ENCODE results near the gene DUSP22.
"Not testable (repeated sequence)": the region's sequence is repeated elsewhere in the genome, so short reads cannot be mapped to it uniquely, and the experiment has no call there.

Gene DUSP22

GRCh38 chr6:369559-370431, 77.5 kb downstream of the DUSP22 start:
- H3K27me3 ChIP-seq (ENCODE audit: insufficient read depth, low read length): peaks cover 79% of the 10 kb centered on the region

GRCh38 chr6:370555-370954, 78.3 kb downstream of the DUSP22 start:
- no peak overlapping the region for H3K4me3 ChIP-seq (ENCODE audit: low read depth, low read length)
- no peaks in the 10 kb centered on the region for H3K36me3 ChIP-seq (ENCODE audit: insufficient read depth, low read length)
- no peak overlapping the region for H3K27ac ChIP-seq (ENCODE audit: low read depth, low read length)
- H3K27me3 ChIP-seq (ENCODE audit: insufficient read depth, low read length): peaks cover 77% of the 10 kb centered on the region
- no peak overlapping the region for H2AFZ ChIP-seq (ENCODE audit: low read length, unreplicated experiment)
- H3K79me2 ChIP-seq (ENCODE audit: control insufficient read depth, insufficient read depth, low read length, unreplicated experiment): no peaks in the 10 kb centered on the region
- H3K4me1 ChIP-seq (ENCODE audit: control insufficient read depth, insufficient read depth, low read length, unreplicated experiment): no peaks in the 10 kb centered on the region

More at GRCh38 chr6:369559-370431, 77.5 kb downstream of the DUSP22 start:
- Histone ChIP-seq H3K4me3 (ENCODE audit: low read depth, low read length) (no peak overlapping the region), H3K4me1 (ENCODE audit: control insufficient read depth, insufficient read depth, low read length, unreplicated experiment) (no peaks in the 10 kb centered on the region), H3K36me3 (ENCODE audit: insufficient read depth, low read length) (no peaks in the 10 kb centered on the region), H2AFZ (ENCODE audit: low read length, unreplicated experiment) (no peak overlapping the region), H3K79me2 (ENCODE audit: control insufficient read depth, insufficient read depth, low read length, unreplicated experiment) (no peaks in the 10 kb centered on the region), H3K27ac (ENCODE audit: low read depth, low read length) (no peak overlapping the region)

- not testable (repeated sequence) for H3K4me3 ChIP-seq (ENCODE audit: low read depth, low read length); H3K79me2 ChIP-seq (ENCODE audit: control insufficient read depth, insufficient read depth, low read length, unreplicated experiment); H3K36me3 ChIP-seq (ENCODE audit: insufficient read depth, low read length); H3K4me1 ChIP-seq (ENCODE audit: control insufficient read depth, insufficient read depth, low read length, unreplicated experiment); H3K27ac ChIP-seq (ENCODE audit: low read depth, low read length); H2AFZ ChIP-seq (ENCODE audit: low read length, unreplicated experiment)
- peaks cover 69% of the 10 kb centered on the region for H3K27me3 ChIP-seq (ENCODE audit: insufficient read depth, low read length)
Observed at GRCh38 chr6:371851-372250, 79.6 kb downstream of the DUSP22 start.

- Histone ChIP-seq H3K36me3 (ENCODE audit: insufficient read depth, low read length) (no peaks in the 10 kb centered on the region), H3K4me3 (ENCODE audit: low read depth, low read length) (no peak overlapping the region), H3K27me3 (ENCODE audit: insufficient read depth, low read length) (peaks cover 67% of the 10 kb centered on the region), H3K79me2 (ENCODE audit: control insufficient read depth, insufficient read depth, low read length, unreplicated experiment) (no peaks in the 10 kb centered on the region), H3K4me1 (ENCODE audit: control insufficient read depth, insufficient read depth, low read length, unreplicated experiment) (no peaks in the 10 kb centered on the region), H3K27ac (ENCODE audit: low read depth, low read length) (no peak overlapping the region), H2AFZ (ENCODE audit: low read length, unreplicated experiment) (no peak overlapping the region)
Observed at GRCh38 chr6:372336-372911, 80.1 kb downstream of the DUSP22 start.

GRCh38 chr6:373031-373430, 80.7 kb downstream of the DUSP22 start:
- H2AFZ ChIP-seq (ENCODE audit: low read length, unreplicated experiment): no peak overlapping the region
- no peaks in the 10 kb centered on the region for H3K4me1 ChIP-seq (ENCODE audit: control insufficient read depth, insufficient read depth, low read length, unreplicated experiment)
- no peaks in the 10 kb centered on the region for H3K79me2 ChIP-seq (ENCODE audit: control insufficient read depth, insufficient read depth, low read length, unreplicated experiment)
- H3K4me3 ChIP-seq (ENCODE audit: low read depth, low read length): no peak overlapping the region
- H3K27me3 ChIP-seq (ENCODE audit: insufficient read depth, low read length): peaks cover 61% of the 10 kb centered on the region
- no peak overlapping the region for H3K27ac ChIP-seq (ENCODE audit: low read depth, low read length)
- no peaks in the 10 kb centered on the region for H3K36me3 ChIP-seq (ENCODE audit: insufficient read depth, low read length)

- no peaks in the 10 kb centered on the region for H3K79me2 ChIP-seq (ENCODE audit: control insufficient read depth, insufficient read depth, low read length, unreplicated experiment)
- peaks cover 53% of the 10 kb centered on the region for H3K27me3 ChIP-seq (ENCODE audit: insufficient read depth, low read length)
- H3K36me3 ChIP-seq (ENCODE audit: insufficient read depth, low read length): no peaks in the 10 kb centered on the region
- H2AFZ ChIP-seq (ENCODE audit: low read length, unreplicated experiment): no peak overlapping the region
- H3K4me3 ChIP-seq (ENCODE audit: low read depth, low read length): no peak overlapping the region
- H3K4me1 ChIP-seq (ENCODE audit: control insufficient read depth, insufficient read depth, low read length, unreplicated experiment): no peaks in the 10 kb centered on the region
- no peak overlapping the region for H3K27ac ChIP-seq (ENCODE audit: low read depth, low read length)
Observed at GRCh38 chr6:373773-374724, 81.8 kb downstream of the DUSP22 start.

GRCh38 chr6:374956-375355, 82.7 kb downstream of the DUSP22 start:
- peaks cover 44% of the 10 kb centered on the region for H3K27me3 ChIP-seq (ENCODE audit: insufficient read depth, low read length)
- no peaks in the 10 kb centered on the region for H3K79me2 ChIP-seq (ENCODE audit: control insufficient read depth, insufficient read depth, low read length, unreplicated experiment)
- H2AFZ ChIP-seq (ENCODE audit: low read length, unreplicated experiment): no peak overlapping the region

GRCh38 chr6:376827-377640, 84.7 kb downstream of the DUSP22 start:
- no peak overlapping the region for H2AFZ ChIP-seq (ENCODE audit: low read length, unreplicated experiment)
- H3K36me3 ChIP-seq (ENCODE audit: insufficient read depth, low read length): no peaks in the 10 kb centered on the region
- H3K27ac ChIP-seq (ENCODE audit: low read depth, low read length): no peak overlapping the region
- H3K79me2 ChIP-seq (ENCODE audit: control insufficient read depth, insufficient read depth, low read length, unreplicated experiment): no peaks in the 10 kb centered on the region
- no peaks in the 10 kb centered on the region for H3K4me1 ChIP-seq (ENCODE audit: control insufficient read depth, insufficient read depth, low read length, unreplicated experiment)
- peaks cover 53% of the 10 kb centered on the region for H3K27me3 ChIP-seq (ENCODE audit: insufficient read depth, low read length)
- H3K4me3 ChIP-seq (ENCODE audit: low read depth, low read length): no peak overlapping the region

More at GRCh38 chr6:374956-375355, 82.7 kb downstream of the DUSP22 start:
- Histone ChIP-seq H3K36me3 (ENCODE audit: insufficient read depth, low read length) (no peaks in the 10 kb centered on the region), H3K27ac (ENCODE audit: low read depth, low read length) (no peak overlapping the region), H3K4me1 (ENCODE audit: control insufficient read depth, insufficient read depth, low read length, unreplicated experiment) (no peaks in the 10 kb centered on the region), H3K4me3 (ENCODE audit: low read depth, low read length) (no peak overlapping the region)

- H3K27ac ChIP-seq (ENCODE audit: low read depth, low read length); H2AFZ ChIP-seq (ENCODE audit: low read length, unreplicated experiment); H3K4me3 ChIP-seq (ENCODE audit: low read depth, low read length); H3K36me3 ChIP-seq (ENCODE audit: insufficient read depth, low read length); H3K79me2 ChIP-seq (ENCODE audit: control insufficient read depth, insufficient read depth, low read length, unreplicated experiment); H3K4me1 ChIP-seq (ENCODE audit: control insufficient read depth, insufficient read depth, low read length, unreplicated experiment): not testable (repeated sequence)
- peaks cover 53% of the 10 kb centered on the region for H3K27me3 ChIP-seq (ENCODE audit: insufficient read depth, low read length)
Observed at GRCh38 chr6:377641-378020, 85.3 kb downstream of the DUSP22 start.

All from ACC112 (cell line).